Stimulated activated naive CD8-positive, alpha-beta T cell treated with anti-CD3 and anti-CD28 coated beads, Interleukin-15, Interleukin-2, amounts not matched to agents 100 ng/mL and 50 ng/mL, for 24 hours (primary cell): ENCODE results near the gene DTX3.
"Not testable (repeated sequence)": the region's sequence is repeated elsewhere in the genome, so short reads cannot be mapped to it uniquely, and the experiment has no call there.

Experiments used
- H3K27ac Mint-ChIP-seq: one replicate; pipeline ENCODE4 v1.8.0; 2021; ENCODE audit warnings: mild to moderate bottlenecking, mixed read lengths
- H3K27me3 Mint-ChIP-seq: one replicate; pipeline ENCODE4 v1.8.0; 2021; ENCODE audit warnings: mixed read lengths
- H3K36me3 Mint-ChIP-seq: one replicate; pipeline ENCODE4 v1.8.0; 2021; ENCODE audit warnings: low read depth, mixed read lengths
- H3K4me1 Mint-ChIP-seq: one replicate; pipeline ENCODE4 v1.8.0; 2021; ENCODE audit warnings: low read depth, mixed read lengths
- H3K4me3 Mint-ChIP-seq: one replicate; pipeline ENCODE4 v1.8.0; 2021; ENCODE audit warnings: mild to moderate bottlenecking, mixed read lengths
- H3K9me3 Mint-ChIP-seq: one replicate; pipeline ENCODE4 v1.8.0; 2021; ENCODE audit warnings: mixed read lengths

DTX3 gene

GRCh38 chr12:57641699-57642442 lies 37.2 kb downstream of the DTX3 start:
- no peak overlapping the region for H3K4me3 Mint-ChIP-seq
- peaks cover 25% of the 10 kb centered on the region for H3K27me3 Mint-ChIP-seq
- H3K27ac Mint-ChIP-seq: no peak overlapping the region
- no peaks in the 10 kb centered on the region for H3K4me1 Mint-ChIP-seq
- no peaks in the 10 kb centered on the region for H3K9me3 Mint-ChIP-seq
- H3K36me3 Mint-ChIP-seq: peaks cover 4% of the 10 kb centered on the region

GRCh38 chr12:57645990-57646658 lies 41.5 kb downstream of the DTX3 start:
- not testable (repeated sequence) for H3K4me1 Mint-ChIP-seq, H3K9me3 Mint-ChIP-seq, H3K4me3 Mint-ChIP-seq, H3K27me3 Mint-ChIP-seq, H3K36me3 Mint-ChIP-seq, H3K27ac Mint-ChIP-seq

DNA sequence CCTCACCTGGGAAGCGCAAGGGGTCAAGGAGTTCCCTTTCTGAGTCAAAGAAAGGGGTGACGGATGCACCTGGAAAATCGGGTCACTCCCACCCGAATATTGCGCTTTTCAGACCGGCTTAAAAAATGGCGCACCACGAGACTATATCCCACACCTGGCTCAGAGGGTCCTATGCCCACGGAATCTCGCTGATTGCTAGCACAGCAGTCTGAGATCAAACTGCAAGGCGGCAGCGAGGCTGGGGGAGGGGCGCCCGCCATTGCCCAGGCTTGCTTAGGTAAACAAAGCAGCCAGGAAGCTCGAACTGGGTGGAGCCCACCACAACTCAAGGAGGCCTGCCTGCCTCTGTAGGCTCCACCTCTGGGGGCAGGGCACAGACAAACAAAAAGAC lies 42.0 kb downstream of the DTX3 start:
- not testable (repeated sequence) for H3K27ac Mint-ChIP-seq, H3K4me3 Mint-ChIP-seq, H3K4me1 Mint-ChIP-seq, H3K36me3 Mint-ChIP-seq, H3K27me3 Mint-ChIP-seq, H3K9me3 Mint-ChIP-seq

DNA sequence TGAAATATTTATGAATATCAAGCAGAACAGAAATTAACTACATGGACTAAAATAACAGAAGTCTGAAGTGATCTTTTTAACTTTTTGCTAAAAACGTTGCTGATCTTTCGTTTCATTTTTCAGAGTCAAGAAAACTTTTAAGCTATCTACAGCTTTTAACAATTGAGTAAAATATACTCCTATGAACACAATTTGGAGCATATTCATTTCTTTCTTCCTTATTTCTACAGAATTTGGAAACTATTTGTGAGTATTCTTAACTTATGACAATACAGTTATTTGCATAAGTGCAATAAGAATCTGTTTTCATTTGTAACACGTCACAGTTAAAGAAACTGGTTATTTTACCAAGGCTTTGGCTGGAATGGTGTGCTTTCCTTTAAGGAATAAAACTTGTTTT lies 49.4 kb downstream of the DTX3 start:
- Mint-ChIP-seq H3K27me3 (peaks cover 16% of the 10 kb centered on the region), H3K36me3 (peaks cover 4% of the 10 kb centered on the region), H3K4me1 (no peaks in the 10 kb centered on the region), H3K4me3 (no peak overlapping the region), H3K27ac (no peak overlapping the region), H3K9me3 (peaks cover 8% of the 10 kb centered on the region)

DNA sequence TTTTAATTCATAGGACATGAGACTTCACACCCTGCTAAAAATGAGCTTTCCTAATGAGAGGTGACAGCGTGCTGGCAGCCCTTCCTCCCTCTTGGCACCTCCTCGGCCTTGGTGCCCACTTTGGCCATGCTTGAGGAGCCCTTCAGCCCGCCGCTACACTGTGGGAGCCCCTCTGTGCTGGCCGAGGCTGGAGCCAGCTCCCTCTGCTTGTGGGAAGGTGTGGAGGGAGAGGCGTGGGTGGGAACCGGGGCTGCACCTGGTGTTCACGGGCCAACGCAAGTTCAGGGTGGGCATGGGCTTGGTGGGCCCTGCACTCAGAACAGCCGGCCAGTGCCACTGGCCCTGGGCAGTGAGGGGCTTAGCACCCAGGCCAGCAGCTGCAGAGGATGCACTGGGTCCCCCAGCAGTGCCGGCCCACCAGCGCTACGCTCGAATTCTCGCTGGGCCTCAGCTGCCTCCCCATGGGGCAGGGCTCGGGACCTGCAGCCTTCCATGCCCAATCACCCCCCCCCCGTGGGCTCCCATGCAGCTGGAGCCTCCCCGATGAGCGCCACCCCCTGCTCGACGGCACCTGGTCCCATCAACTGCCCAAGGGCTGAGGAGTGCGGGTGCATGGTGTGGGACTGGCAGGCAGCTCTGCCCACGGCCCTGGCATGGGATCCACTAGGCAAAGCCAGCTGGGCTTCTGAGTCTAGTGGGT lies 51.1 kb downstream of the DTX3 start:
- Mint-ChIP-seq H3K27me3 (peaks cover 21% of the 10 kb centered on the region), H3K27ac (no peak overlapping the region), H3K9me3 (peaks cover 8% of the 10 kb centered on the region), H3K4me3 (no peak overlapping the region), H3K4me1 (no peaks in the 10 kb centered on the region), H3K36me3 (peaks cover 4% of the 10 kb centered on the region)

GRCh38 chr12:57656408-57656807 lies 51.8 kb downstream of the DTX3 start:
- H3K4me1 Mint-ChIP-seq, H3K27ac Mint-ChIP-seq, H3K4me3 Mint-ChIP-seq, H3K36me3 Mint-ChIP-seq: not testable (repeated sequence)
- peaks cover 21% of the 10 kb centered on the region for H3K27me3 Mint-ChIP-seq
- peaks cover 11% of the 10 kb centered on the region for H3K9me3 Mint-ChIP-seq

- Mint-ChIP-seq H3K27me3 (peaks cover 21% of the 10 kb centered on the region), H3K4me3 (no peak overlapping the region), H3K27ac (no peak overlapping the region), H3K9me3 (peaks cover 11% of the 10 kb centered on the region), H3K4me1 (no peaks in the 10 kb centered on the region), H3K36me3 (peaks cover 4% of the 10 kb centered on the region)
Observed at GRCh38 chr12:57657744-57658143, 53.1 kb downstream of the DTX3 start.

DNA sequence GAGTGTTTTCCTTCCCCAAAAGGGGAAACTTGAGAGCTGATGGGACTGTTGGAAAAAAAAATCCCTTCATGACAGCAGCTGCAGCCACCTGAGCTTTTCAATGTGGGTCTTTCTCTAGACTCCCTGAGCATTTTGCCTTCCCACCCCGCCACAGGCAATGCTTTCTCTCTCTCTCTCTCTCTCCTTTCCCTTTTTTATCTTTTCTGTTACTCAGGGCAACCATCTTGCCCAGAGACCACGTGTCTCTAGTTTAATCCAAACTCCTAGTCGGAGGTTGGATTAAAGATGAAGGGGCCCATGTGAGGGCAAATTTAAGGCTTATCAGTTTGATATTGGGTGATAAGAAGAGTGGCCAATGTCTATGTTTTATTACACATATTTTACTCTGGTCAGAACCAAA lies 54.3 kb downstream of the DTX3 start:
- H3K4me1 Mint-ChIP-seq: no peaks in the 10 kb centered on the region
- H3K36me3 Mint-ChIP-seq: peaks cover 3% of the 10 kb centered on the region
- peaks cover 8% of the 10 kb centered on the region for H3K9me3 Mint-ChIP-seq
- peaks cover 18% of the 10 kb centered on the region for H3K27me3 Mint-ChIP-seq
- H3K27ac Mint-ChIP-seq: no peak overlapping the region
- H3K4me3 Mint-ChIP-seq: no peak overlapping the region
